ENCODE measurements around the gene SAE1.
"Not testable (repeated sequence)": the region's sequence is repeated elsewhere in the genome, so short reads cannot be mapped to it uniquely, and the experiment has no call there.

Gene SAE1

DNA sequence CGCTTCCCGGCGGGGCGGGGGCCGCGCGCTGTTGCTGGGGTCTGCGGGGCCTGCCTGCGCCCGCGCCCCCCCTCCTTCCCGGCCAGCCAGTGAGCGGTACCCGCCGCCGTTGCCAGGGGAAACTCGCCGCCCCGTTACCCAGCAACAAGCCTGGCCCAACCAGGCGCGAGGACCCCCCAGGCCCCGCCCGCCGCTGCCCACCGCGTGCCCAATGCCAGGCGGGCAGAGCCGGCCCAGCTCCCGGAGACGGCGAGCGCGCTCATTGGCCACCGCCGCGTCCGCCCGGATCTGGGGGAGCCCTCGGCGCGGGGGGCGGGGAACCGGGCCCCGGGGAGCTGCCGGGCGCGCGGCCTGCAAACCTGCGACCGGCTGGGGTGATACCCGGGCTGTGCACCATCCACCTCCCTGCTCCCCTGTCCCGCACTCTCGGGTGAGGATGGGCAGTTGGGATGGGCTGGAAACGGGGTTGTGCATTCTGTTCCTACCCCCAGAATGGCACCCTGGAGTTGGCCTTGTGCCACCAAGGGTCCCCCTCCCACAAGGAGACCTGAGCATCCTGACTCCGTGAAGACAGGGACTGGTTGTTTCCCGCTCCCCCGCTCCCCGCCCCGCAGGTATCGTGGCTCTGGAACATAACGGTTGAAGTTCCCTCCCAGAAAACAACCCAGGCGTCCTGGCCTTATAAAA lies 109.1 kb downstream of the SAE1 start:
- no peak for DNase-seq (ENCODE audit: low read depth, low spot score)

DNA sequence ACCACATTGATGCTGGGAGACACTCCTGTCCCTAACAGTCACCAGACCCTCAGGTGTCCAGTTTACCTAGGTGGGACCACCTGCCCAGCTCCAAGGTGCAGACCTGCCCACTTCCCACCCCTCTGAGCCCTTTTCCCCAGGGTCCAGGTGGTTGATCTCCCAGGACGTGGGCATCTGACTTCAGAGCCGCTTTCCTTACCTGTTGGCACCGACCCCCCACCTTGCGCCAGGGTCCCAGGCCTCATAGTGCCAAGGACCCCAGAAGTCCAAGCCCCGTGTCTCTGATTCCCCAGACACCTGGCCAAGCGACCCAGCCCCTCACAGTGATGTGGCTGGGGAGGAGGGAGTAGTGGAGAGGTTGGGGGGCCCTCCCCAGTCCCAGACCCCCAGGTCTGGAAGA lies 109.9 kb downstream of the SAE1 start:
- DNase-seq (ENCODE audit: low read depth, low spot score) = no peak

DNA sequence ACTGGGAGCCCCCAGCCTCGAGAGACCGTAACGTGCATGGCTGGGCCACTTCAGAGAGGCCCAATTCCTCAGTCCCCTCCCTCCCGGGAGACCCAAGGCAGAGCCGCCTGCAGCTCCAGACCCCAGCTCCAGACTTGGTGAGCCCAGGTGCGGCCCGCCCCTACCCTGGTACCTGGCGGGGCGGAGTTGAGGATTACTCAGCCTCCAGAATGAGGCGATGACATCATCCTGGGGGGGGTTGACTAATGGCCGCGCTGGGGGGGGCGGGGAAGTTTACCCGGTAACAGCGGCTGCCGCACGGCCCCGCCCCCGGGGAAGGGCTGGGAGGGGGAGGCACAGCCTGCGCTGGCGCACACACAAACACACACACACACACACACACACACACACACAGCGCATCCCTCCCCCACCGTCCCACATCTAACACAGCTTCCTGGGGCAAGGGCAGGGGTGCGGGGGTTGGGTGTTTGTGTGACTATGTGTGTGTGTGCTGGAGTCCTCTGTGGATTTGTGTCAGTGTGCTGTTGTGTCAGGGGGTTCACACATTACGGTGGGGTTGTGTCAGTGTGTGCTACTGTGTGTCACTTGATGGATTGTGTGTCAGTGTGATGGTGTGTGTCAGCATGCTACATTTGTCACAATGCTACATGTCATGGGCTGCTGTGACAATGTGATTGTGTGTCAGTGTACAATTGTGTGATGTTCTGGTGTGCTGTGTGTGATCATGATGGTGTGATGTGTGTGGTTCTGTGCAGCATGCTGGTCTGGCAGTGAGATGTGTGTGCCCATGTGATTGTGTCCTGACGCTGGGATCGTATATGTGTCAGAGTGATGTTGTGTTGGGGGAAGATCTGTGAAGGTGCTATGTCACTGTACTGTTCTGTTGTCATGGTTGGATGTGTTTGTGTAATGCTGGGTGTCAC lies 110.6 kb downstream of the SAE1 start:
- DNase-seq (ENCODE audit: low read depth, low spot score) = no peak

DNA sequence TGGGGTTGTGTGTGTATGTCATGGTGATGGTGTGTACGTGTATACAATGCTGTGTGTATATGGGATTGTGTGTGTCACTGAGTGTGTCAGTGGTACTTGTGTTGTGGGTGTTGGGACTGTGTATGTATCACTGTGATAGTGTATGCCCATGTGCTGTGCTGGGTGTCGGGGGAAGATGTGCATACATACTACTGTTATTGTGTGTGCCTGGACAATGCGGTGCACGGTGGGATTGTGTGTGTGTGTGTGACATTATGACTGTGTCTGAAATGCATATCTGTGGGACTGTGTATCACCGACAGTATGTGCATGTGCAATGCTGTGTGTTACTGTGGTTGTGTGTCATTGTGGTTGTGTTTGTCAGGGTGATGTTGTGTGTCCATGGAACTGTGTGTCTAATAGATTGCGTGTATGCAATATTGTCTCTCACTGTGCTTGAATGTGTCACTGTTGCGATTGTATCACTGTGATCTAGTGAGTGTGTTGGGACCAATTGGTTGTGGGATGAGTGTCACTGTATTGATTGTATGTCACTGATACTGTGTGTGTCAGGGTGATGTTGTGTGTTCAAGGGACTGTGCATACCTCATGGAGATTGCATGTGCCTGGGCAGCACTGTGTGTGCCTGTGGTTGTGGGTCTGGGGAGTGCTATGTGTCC lies 111.4 kb downstream of the SAE1 start:
- DNase-seq (ENCODE audit: low read depth, low spot score) = no peak

DNA sequence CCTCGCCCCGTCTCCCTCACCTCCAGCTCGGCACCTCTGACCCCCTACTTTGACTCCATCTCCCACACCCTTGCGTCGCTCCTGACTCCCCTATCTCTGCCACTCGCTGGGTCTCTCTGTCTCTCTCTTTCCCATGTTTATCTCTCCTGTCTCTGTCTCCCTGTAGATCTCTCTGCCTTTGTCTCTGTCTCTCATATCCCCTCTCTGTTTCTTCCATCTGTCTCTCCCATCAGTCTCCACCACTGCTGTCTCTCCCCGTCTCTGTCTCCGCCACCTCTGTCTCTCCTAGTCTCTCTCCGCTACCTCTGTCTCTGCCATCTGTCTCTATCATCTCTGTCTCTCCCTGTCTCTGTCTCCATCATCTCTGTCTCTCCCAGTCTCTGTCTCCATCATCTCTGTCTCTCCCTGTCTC lies 112.7 kb downstream of the SAE1 start:
- DNase-seq (ENCODE audit: low read depth, low spot score) = no peak

DNA sequence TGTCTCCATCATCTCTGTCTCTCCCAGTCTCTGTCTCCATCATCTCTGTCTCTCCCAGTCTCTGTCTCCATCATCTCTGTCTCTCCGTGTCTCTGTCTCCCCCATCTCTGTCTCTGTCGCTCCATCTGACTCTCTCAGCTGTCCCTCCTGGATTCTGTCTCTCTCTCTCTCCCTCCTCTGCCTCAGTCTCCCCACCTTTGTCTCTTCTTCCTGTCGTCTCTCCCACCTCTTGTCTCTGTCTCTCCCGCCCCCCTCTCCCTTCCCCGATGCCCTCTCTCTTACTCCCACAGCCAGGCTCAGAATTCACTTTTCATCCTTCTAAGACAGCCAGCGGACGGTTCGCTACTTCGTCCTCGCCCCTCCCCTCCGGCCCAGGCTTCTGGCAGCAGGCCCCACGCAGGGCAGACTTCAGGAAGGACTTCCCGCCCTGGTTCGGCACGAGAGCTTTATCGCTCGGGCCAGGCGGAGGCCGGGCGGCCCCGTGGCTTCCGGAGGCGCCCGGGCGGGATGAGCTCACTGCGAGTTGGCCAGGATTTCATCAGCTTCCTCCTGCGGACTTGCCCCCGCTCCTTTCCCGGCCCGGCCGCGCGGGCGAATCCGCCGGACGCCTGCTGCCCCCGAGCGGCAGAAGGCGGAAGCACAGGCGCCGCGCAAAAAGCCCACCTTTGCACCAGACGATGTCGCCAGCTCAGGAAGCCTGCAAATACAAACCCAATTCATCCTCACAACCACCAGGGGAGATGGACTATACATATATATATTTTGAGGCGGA lies 113.3 kb downstream of the SAE1 start:
- peak; percentile 82 for DNase-seq (ENCODE audit: low read depth, low spot score)

DNA sequence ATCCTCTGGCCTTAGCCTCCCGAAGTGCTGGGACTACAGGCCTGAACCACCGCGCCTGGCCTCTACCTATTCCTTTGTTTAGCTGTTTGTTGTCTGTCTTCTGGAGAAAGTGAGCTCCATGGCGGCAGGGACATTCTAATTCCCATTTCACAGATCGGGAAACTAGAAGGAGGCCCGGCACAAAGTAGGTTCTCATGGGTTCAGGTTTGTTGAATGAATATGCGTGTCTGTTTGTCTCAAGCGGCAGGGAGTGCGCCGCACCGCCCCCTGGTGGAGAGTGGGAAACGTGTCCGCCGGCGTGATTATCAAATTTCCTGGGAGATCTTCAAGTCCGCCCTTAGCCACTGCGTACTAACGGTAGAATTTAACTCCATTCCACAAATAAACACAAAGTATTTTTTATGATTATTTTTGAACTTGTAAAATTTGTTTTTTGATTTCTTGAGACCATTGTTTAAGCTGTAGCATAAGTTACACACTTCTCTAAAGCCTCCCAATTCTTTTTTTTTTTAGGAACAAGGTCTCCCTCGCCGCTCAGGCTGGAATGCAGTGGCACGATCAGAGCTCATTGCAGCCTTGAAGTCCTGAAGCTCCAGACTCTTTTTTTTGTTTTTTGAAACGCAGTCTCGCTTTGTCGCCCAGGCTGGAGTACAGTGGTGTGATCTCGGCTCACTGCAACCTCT lies 116.8 kb downstream of the SAE1 start:
- DNase-seq (ENCODE audit: low read depth, low spot score) = no peak

DNA sequence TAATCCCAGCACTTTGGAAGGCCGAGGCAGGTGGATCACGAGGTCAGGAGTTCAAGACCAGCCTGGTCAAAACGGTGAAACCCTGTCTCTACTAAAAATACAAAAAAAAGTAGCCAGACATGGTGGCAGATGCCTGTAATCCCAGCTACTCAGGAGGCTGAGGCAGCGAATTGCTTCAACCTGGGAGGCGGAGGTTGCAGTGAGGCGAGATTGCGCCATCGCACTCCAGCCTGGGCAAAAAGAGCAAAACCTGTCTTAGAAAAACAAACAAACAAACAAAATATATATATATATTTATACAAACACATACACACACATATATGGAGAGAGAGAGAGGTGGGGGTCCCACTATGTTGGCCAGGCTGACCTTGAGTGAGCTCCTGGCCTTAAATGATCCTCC lies 122.4 kb downstream of the SAE1 start:
- not testable (repeated sequence) for DNase-seq (ENCODE audit: low read depth, low spot score)

DNA sequence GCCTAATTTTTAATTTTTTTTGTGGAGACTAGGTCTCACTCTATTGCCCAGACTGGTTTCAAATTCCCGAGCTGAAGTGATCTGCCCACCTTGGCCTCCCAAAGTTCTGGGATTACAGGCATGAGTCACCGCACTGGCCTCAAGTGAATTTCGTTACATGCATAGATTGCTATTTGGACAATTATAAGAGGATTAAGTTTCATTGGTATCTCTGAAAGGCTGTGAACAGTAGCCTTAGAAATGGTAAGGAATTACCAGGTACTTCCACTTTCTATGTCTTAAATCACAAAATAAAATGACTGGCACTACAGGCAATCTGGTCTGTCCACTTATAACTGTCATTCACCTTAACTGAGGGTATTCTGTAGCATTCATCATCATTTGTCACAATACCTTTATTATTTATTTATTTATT lies 122.8 kb downstream of the SAE1 start:
- no peak for DNase-seq (ENCODE audit: low read depth, low spot score)

DNA sequence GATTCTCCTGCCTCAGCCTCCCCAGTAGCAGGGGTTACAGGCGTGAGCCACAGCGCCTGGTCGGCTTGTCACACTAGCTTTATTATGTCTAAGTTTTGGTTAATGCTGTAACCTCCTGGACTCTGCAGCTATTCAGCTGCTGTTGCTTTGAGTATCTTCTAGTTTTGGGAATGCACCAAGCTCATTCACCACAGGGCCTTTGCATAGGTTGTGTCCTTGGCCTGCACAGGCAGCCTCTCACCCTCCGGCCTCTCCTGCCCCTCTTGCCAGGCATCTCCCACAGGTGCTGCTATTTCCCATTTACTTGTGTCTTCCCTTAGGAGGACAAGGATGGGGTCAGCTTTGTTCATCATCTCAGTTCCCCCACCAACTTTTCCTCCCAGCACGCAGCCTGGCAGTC lies 123.3 kb downstream of the SAE1 start:
- no peak for DNase-seq (ENCODE audit: low read depth, low spot score)

DNA sequence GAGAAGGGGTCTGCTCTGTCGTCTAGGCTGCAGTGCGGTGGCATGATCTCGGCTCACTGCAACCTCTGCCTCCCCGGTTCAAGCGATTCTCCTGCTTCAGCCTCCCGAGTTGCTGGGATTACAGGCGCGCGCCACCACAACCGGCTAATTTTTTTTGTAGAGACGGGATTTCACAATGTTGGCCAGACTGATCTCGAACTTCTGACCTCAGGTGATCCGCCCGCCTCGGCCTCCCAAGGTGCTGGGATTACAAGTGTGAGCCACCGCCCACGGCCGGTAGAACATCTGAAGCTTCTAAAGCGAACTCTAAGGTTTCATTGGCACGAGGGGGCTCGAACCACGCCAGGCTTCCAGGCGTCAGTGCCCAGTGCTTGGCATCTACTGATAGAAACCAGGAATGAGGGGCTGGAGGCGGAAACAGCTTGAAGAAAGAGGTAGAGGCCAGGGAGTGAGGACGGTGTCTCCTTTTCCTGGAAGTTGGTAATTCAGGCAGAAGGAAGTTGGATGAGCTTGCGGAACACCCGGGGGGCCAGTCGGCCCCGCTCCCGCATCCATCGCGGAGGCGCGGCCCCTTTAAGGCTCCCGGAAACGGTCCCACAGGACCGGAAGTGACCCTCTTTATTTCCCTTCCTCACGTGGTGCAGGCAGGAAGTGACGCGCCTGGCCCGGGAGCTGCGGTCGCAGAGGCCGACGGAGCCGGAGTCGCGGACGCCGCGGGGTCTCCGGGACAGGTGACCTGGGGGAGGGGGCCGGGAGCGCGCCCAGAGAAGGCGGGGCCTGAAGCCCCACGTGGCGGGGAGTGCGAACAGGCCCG lies 125.5 kb downstream of the SAE1 start, which contains the start of gene CCDC9:
CCDC9 (plus strand) TSS at position 647 of the 814 bp plus-strand sequence. CDS start 1,876 bp downstream, outside the sequence.
- peak; percentile 85 for DNase-seq (ENCODE audit: low read depth, low spot score)

DNA sequence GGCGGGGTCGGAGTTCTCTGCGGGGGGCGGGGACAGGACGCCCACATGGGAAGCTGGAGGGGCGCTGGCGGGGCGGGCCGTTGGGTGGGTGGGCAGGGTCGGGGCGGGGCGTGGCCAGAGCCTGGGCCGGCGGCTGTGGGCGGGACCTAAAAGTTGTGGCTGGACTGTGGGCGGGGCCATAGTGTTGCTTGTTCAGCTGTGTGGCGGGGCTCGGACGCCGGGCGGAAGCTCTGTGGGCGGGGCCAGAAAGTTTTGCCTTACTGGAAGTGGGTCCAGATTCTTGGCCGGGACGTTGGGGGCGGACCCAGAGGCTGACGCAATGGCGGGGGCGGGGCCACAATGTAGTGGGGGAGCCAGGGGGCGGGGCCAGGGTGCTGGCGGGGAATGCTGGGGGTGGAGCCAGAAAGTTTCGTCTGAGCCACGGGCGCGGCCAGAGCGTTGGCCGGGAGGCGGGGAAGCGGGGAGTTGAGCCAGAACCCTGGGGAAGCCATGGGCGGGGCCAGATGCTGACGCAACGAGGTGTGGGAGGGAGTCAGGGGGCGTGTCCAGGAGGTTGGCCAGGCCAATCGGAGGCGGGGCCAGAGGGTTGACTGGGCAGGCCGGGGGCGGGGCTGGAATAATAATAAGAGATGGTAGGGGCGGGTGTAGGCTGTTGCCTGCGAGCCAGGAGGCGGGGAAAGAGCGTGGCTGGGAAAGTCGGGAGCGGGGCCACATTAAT lies 126.2 kb downstream of the SAE1 start:
- DNase-seq (ENCODE audit: low read depth, low spot score) = peak; percentile 97

DNA sequence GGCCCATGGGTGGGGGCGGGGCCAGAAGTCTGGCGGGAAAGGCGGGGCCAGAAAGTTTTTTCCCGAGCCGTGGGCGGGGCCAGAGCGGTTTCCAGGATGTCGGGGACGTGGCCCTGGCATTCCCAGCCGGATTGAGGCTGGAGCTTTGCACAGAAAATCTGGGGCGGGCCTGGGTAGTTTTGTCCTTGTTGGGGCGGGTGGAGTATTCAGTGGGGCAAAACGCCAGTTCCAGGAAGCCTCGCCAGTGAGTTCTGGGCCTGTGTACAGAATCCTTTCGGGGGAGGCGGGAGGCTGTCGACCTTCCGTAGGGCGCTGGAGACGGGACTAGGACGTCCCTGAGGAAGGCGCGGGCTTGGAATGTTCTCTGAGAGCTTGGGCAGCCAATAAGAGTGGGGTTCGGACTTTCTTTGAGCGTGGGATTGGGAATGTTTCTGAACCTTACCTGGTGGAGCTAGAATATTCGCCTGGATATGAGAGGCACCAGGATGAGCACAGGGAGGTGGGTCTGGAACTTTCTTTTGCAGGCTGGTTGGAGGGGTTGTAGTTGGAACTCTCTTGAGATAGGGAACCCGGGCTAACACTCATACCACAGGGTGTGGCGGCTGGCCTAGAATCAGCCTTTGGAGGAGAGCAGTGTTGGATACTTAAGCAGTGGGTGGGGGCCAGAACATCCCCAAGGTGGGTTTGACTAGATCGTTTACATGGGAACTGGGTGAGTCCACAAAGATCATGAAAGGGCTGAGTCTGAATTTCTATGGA lies 127.0 kb downstream of the SAE1 start:
- DNase-seq (ENCODE audit: low read depth, low spot score) = no peak

DNA sequence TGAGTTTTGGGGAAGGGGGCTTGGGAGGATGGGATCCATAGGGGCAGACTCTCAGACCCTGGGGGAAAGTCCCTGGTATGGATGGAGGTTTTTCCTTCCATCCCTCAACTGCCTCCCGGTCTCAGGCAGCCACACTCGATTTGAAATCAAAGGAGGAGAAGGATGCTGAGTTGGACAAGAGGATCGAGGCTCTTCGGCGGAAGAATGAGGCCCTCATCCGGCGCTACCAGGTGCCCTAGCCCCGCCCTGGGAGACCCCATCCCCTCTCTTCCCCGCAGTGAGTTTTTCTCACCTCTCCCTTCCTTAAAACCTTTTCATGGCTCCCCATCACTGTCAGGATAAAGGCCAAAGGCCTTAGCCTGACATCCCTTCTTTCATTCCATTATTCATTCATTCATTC lies 127.8 kb downstream of the SAE1 start:
- no peak for DNase-seq (ENCODE audit: low read depth, low spot score)

DNA sequence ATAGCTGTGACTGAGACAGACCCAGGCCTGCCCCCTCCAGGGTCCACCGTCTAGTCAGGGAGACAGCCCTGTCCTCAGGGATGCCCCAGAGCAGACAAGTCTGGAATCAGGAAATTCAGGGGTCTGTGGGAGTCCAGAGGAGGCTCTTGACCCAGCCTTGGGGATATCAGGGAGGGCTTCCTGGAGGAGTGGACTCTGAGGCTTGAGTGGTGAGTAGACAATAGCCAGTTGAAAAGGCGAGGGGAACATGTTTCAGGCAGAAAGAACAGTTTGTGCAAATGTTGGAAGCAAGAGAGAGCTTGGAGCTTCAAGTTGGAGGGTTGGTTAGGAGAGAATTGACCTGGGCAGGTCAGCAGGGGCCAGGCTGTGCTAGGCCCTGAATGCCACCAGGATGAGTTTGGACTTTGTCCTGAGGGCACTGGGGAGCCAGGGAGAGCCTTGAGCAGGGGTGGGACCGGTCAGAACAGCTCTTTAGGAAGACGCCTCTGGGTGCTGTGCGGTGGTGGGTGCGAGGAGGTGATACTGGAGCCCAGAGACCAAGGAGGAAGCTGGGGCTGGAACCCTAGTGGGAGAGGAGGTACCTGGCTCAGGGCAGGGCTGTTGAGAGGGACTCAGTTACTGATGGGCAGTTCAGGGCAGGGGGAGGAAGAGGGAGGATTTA lies 128.4 kb downstream of the SAE1 start:
- no peak for DNase-seq (ENCODE audit: low read depth, low spot score)
